GM18502 (cell line): ENCODE data around the gene KCTD6.
"Not testable (repeated sequence)": the region's sequence is repeated elsewhere in the genome, so short reads cannot be mapped to it uniquely, and the experiment has no call there.

Experiments
- ATAC-seq: cut with Tn5 transposase; IDR thresholded peaks from one replicate; pipeline ENCODE4 v1.9.1; 2021; ENCODE audit warnings: mild to moderate bottlenecking; ENCODE audit not compliant: unreplicated experiment, poor library complexity

The KCTD6 gene

DNA sequence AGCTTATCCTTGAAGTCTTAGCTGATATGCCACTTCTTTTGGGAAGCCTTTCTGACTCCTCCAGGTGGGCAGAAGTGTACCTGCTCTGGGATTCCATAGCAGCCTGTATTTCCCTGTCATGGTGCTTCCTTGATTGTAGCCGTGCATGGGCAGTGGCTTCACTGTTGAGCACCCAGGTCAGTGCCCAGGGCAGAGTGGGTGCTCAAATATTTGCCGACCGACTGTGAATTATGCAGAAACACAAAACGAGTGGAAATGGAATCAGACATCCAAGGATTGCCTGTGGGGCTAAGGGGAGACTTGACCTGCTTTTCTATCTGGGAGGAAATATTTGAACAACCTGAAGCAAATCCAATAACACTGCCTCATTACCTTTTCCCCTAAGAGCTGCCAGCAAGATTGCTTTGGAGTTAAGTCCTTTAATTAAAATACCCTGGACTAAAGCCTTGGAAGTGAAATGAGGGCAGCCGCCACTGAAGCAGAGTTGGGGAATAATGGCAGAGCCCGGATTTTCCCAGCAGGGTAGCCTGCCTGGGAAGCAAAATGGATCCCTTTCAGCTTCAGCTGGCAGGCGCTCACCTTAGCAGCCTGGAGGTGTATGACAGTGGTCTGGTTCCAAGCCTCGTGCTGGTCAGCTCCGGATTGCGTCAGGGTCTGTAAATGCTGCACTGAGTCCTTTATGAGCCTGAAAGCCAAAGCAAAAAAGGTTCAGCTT is 30.2 kb downstream of the KCTD6 start:
- ATAC-seq: no peak

DNA sequence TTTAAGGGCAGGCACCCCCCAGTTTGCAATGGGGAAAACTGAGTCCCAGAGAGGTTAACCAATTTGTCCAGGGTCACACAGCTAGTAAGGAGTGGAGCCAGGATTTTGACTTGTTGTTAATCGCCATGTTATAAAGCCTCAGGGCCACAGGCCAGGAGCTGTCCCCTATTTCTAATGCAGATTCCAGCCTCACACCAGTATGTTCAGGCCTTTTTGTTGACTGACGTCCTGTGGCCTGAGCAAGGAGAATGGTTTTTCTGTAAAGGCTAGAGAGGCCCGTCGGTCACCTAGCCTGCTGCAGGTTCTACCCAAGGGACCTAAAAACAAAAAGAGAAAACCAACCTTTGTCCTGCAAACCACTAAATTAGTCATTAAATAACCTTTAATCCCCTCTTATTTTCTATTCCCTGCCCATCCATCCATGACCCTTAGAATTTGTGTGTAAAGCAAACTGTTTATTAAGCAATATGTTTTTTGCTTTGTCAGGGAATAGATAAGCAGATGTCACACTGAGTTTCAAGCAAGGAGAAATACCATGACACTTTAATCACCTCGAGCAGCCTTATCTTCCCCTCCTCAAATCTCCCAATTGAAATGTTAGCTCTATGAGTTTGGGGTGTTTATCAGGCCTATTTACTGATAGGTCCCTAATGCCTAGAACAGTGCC is 31.0 kb downstream of the KCTD6 start:
- no peak for ATAC-seq

DNA sequence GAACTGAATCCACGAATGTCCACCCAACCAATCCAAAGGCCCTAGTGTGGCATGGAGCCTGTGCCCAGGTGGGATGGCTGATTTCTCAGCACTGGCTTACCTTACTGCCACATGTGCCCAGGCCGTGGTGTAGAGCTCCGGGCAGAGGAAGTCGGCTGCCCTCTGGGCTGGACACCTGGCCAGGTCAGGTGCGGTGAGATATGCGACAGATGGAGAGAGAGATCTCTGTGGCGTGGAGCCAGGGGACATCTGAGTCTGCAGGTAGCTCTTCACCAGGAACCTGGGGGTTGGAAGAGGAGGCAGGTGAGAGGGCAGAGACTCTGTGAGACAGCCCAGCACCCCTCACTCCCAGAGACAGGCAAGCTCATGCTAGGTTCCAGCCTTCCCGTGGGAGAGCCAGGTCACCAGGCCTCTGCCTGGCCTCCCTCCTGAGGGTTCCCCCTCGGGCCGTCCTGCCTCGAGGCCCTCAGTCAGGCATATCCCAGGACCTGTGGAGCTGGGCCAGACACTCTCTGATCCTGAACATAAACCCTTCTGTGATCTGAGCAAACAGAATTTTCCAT is 32.5 kb downstream of the KCTD6 start:
- ATAC-seq: no peak

DNA sequence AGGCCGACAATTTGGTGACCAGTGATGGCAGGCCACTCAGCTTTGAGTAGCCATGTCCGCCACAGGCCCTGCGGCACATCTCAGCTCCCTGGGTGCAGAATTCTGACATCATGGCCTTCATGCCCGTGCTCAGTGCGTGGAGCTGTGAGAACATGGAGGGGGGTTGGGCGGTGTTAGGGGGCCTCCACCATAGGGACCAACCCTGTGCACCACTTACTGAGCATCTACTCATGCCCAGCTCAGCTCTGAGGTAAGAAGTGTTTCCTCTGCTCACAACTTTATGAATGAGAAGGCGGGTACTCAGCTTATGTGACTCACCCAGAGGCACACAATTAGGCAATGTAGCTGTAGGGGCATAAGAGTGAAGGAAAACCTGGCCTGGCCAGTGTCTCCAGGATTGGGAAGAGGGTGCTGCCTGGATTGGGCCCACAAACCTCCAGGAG is 34.6 kb downstream of the KCTD6 start:
- ATAC-seq: no peak

DNA sequence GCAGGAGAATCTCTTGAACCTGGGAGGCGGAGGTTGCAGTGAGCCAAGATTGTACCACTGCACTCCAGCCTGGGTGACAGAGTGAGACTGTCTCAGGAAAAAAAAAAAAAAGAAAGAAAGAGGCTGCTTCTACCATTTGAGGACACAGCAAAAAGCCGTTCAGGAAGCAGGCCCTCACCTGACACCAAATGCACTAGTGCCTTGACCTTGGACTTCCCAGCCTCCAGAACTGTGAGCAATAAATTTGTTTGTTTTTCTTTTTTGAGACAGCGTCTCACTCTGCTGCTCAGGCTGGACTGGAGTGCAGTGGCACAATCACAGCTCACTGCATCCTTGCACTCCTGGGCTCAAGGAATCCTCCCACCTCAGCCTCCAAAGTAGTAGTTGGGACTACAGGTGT is 35.5 kb downstream of the KCTD6 start:
- not testable (repeated sequence) for ATAC-seq

DNA sequence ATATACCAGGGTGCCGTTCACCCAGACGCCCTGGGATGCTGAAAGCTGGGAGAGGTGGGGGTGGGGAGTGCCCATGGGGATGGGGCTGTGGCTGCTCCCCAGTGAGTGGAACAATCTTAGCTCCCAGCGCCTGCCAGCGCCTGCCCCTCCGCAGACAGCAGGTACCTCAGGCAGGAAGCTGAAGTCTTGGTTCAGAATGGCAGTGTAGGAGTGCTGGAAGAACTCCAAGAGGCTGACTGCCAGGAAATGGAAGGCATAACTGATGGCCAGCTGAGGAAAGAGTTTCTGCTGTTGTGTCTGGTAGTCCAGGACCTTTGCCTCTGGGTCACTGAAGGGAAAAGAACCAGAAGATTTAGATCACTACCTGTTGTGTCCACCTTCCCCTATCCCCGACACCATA is 36.7 kb downstream of the KCTD6 start:
- ATAC-seq: no peak

DNA sequence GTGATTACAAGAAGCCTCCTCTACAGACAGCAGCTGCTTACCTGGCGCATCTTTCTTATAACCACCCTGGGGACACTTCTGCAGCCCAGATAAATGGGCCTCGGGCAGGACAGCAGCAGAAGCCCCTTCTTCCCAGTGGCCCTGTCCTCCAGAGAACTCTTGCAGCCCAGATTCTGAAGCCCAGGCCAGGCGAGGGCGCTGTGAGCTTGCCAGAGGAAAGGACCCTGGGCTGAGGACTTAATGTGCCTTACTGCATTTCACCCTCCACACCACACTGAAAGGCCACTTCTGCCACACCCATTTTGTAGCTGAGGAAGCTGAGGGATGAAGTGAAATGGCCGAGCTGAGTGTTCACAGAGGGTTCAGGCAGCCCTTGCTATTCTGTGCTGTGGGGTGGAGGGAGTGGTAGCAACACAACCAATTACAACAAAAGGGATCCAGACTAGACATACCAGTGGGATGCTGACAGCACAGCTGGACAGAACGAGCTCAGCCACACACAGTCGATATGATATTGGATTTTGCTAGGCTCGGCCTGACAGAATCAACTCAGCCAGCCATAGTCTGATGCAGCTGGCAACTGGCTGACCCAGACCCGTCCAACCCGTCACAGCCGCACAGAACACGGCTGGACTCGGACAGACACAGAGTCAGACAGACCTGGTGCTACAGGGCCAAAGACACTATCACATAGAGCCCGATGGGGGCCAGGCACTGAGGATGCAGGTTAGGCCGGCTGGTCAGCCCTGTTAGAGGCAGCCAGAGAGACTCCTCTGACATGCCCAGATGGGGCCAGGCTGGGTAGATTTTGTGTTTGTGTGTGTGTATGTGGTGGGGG is 37.8 kb downstream of the KCTD6 start:
- ATAC-seq: no peak

DNA sequence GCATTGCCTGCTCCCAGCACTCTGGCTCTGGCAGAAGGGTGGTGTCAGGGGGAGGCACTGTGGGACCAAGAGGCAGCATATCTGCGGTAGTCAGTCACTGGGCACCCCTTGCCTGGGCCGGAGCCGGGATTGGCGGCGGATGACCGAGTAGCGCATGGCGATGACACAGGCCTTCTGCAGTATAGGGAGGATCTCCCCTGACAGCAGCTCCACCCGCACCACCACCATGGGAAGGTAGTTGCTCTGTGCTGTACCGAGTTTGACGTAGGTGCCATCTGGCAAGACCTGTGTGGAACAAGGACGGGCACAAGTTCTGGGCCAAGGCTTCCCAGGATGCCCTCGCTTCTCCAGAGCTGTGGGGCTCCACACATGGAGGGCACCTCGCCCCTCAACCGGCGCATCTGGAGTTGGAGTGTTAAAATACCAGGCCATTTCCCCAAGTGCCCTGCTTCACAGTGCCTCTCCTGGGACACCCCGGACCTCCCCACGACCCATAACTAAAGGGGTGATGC is 38.5 kb downstream of the KCTD6 start:
- ATAC-seq: no peak

DNA sequence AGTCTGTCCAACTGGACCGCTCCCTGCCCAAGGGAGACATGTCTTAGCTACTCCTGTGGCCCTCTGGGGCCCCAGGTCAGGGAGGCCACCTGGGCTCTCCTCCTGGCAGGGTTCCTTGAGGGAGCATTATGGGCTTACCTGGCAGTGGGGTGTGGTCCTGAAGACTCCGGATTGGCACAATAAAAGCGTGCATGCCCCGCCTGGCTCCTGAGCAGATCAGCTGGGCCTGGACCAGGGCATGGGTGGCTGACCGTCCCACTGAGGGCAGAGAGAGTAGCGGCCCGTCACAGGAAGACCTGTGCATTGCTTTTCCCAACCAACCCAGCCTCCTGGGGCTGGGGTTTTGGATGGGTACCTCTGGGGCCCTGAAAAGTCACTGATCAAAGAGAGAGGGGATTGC is 39.7 kb downstream of the KCTD6 start:
- no peak for ATAC-seq

DNA sequence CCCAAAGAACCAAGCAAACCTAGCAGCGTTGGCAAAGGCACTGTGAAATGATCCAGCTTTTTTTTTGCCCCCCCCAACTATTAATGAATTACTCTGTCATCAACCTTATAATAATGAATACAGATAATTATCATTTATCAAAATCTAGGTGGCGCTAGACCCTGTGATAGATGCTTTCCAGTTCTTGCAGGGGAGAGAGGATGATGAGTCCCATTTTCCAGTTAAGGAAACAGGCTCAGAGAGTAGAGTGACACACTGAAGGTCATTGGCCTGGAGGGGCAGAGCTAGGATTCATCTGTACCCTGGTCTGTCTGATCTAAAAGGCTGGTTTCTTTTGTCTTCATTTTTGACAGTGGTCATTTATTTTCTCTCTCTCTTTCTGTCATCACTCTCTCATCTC is 40.1 kb downstream of the KCTD6 start:
- ATAC-seq: no peak

DNA sequence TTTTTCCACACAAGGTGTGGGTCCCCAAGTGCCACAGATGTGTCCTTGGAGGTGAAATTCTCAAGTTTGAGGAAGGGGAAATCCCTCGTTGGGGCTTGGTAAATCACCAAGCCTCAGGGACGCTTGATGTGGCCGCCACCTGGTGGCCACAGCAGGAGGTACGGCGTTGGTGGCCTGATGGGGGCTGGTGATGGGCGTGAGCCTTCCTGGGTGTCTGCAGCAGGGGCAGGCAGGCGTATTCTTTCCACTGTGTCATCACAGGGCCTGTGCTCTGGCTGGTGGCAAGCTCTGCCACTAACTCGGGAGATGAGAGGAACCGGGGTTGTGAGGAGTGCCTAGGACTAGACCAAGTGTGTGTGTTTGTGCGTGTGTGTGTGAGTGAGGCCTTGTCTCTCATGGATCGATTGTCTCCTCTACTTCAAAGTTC is 40.9 kb downstream of the KCTD6 start:
- ATAC-seq: peak; percentile 95

DNA sequence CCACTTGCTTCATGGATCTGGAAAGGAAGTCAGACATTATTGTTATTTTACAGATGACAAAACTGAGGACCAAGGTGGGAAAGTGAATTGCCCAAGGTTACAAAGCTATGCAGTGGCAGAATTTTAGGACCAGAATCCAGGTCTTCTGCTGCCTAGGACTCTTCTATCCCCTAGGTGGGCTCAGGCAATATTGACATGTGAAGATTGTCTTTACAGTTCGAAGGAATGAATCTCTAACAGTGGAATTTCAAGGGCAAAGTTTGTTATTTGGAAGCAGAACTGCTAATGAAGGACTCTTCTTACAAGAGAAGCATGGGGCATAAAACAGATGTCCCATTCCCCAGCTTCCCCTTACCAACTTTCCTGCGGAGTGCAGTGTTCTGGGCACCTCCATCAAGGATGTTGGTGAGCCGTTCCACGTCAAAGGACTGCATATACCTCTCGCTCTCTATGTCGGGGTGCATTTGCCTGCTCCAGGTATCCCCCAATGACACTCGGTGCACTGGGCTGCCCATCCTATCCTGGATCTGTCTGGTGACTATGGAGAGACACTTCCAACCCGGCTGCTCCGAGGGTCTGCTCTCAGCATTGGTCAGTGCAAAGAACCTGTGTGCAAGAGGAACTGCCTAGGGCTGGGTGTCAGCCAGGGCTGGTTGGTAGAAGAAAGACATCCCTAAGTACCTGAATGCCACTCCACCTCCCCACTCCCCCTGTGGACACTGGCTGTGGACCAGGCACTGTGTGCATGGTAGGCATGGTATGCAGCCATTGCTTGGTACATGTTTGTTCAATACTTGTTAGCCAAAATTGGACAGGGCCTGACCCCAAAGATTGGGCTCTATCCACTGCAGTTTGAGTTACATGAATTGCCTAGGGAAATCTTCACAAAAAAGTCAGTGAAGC is 42.9 kb downstream of the KCTD6 start:
- no peak for ATAC-seq

DNA sequence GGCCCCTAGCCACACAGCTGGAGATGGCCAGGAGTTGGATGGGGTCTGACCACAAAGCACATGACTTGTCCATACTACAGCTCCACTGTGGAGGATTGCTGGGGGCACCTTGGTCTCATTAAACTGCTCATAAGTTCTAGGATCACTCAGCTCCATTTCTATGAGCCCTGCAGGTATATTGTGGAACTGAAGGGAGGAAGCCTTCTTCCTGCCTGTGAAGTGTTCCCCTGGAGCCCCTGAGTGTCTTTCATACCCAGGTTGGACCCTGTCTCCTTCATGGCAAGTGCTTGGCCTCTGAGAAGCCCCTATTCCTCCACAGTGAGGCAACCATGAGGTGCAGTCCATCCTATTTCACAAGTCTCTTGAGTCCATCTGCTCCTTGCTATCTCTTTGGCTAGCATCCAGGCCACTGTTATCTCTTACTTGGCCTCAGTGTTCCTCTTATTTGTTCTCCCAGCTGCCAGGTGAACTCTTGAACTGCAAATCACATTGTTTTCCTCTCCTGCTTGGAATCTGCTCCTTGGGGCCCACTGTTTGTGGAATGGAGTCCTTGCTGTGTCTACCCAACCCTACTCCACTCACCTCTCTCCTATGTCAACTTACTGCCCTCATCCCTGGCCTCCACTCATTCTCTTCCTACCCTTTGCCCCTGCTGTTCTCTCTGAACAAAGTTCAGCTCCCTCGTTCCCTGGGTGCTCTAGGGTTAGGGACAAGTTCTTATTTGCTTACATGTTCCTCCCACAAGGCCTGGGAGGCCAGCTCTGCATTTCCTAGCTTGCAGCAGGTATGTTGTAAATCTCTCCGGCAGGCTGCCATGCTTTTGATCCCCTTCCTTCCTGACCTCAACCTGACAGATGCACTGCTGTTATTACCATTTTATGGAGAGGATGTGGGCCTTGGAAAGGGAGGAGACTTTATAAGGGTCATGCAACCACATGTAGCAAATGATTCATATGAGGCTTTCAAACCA is 43.9 kb downstream of the KCTD6 start:
- ATAC-seq: no peak

DNA sequence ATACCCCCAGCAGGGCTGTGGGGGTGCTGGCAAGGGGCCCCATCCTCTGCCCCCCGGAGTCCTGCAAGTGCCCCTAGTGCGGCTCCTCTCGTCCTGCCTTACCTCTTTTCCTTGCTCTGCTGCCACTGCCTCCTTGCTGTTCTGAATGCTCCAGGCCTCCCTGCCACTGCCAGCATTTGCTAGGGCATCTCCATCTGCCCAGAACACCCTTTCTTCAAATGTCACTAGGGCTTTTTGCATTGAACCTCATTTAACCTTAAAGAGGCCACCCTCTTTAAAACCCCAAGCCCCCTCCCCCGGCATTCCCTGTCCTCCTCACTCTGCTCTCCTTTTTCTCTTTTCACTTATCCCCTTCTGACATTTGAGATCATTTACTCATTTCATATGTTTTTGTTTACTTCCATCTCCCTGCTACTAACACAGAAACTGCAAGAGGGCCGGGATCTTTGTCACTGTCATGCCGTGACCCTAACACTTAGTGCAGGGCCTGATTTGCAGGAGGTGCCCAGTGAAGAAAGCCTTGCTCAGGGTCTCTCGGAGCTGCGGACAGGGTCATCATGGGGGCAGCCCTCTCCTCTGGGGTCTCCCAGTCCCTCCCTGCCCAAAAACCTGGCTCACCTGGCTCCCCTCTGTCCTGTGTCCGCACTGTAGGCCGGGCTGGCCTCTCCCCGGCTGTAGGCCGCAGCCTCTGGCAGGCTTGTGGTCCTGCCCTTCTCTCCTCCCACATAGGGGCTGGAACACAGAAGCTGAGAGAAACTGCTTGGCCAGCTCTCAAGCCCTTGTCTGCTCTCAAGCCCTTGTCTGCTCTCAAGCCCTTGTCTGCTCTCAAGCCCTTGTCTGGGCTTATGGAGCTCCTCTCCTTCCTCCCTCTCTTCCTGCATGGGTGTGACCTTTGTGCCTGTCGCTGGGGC is 44.9 kb downstream of the KCTD6 start, which contains the start of gene ACOX2:
Gene ACOX2 (minus strand): TSS at position 690 of the 911 bp plus-strand sequence. CDS start 2,084 bp downstream, outside the sequence.
- no peak for ATAC-seq

DNA sequence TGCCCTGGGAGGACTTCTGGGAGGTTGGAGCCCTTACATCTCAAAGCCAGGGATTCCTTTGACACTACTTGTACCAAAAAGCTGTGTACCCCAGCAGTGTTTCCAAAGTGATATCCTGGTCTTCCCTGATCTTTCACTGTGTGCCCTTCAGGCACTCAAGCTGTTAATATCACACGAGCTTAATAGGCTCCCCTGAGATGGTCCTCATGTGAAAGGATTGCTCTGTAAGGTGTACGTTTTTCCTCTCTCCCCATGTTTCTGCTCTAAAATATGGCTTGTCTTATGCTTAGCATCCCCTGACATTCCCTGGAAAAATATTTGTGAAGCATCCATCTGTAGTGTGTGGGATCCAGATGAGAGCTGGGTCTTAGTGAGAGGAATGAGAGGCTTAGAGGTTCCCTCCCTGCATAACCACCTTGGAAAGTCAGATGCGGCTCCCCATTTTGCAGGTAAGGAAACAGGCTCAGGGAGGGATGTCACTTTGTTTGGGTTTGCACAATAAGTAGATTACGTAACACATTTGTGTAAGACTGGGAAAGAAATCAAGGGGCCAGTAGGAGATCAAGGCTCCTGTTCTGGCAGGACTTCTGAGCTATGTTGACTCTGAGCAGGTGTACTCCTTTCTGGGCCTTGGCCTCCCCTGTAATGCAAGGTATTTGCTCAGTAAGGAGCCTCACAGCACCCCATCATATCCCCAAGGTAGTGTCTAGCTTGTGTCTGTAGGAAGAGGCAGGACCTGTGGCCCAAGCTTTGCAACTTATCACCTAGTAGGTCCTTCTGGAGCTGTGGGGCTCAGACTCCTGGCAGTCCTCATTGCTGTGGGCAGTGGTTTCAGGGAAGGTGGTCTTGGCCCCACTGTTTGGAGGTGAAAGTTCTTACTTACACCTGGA is 45.8 kb downstream of the KCTD6 start:
- no peak for ATAC-seq

DNA sequence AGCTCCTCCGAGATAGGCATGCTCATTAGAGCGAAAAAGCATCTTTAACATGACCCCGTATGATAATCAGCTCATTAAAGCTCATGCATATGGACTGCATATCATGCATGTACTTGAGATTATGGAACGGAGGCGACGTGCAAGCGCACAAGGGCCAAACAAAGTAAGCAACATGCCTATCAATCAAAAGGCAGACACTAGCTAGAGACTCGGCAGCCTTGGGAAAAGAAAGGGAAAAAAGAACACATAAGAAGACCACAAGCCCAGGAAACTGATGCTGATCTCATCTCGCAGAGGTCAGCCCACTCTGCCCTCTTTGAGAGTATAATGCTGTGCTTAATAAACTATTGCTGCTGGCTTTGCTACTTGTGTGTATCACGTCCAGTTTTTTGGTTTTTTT is 47.7 kb downstream of the KCTD6 start:
- no peak for ATAC-seq
